Kidney (tissue), 14 donors: ENCODE measurements around the gene NR2F6. TPM values are rescaled to one million over a fixed set of nuclear protein-coding genes. Genes with fewer than 3 reads are reported as not detected.
"Not testable (repeated sequence)": the region's sequence is repeated elsewhere in the genome, so short reads cannot be mapped to it uniquely, and the experiment has no call there.

Experiments
- DNase-seq, 5 donors: peaks; one replicate each; pipeline ENCODE4 v3.0.0-alpha.2; 2013 to 2020
- FAIRE-seq: peaks from 2 replicates; lab custom pipeline; 2012; peaks lifted over from hg19 to GRCh38; lab: Jason Lieb, UNC
- H3K27ac ChIP-seq, 2 donors: one replicate each; pipeline ENCODE4 v1.7.0; 2013; ENCODE audit warnings: low read depth in 2 of 2, low read length in 2 of 2, inconsistent platforms in 1 of 2
- H3K27me3 ChIP-seq: one replicate; pipeline ENCODE4 v1.7.1; 2013; ENCODE audit warnings: low read length, inconsistent platforms; ENCODE audit not compliant: control insufficient read depth, insufficient read depth
- H3K36me3 ChIP-seq, 3 donors: one replicate each; pipeline versions ENCODE4 v1.7.0 to v1.7.1; 2013; ENCODE audit warnings: low read length in 3 of 3, control low read depth in 1 of 3, inconsistent platforms in 1 of 3; ENCODE audit not compliant: insufficient read depth in 3 of 3, control insufficient read depth in 2 of 3
- H3K4me1 ChIP-seq, 3 donors: one replicate each; pipeline versions ENCODE4 v1.7.0 to v1.7.1; 2013; ENCODE audit warnings: low read length in 3 of 3, inconsistent platforms in 1 of 3, low read depth in 1 of 3; ENCODE audit not compliant: control insufficient read depth in 2 of 3, insufficient read depth in 2 of 3
- H3K4me3 ChIP-seq, 3 donors: one replicate each; pipeline versions ENCODE4 v1.7.0 to v1.8.1; 2013; ENCODE audit warnings: low read length in 3 of 3, control low read depth in 1 of 3, inconsistent platforms in 1 of 3
- H3K9ac ChIP-seq, 3 donors: one replicate each; pipeline versions ENCODE4 v1.7.0 to v1.7.1; 2013; ENCODE audit warnings: low read length in 3 of 3, control low read depth in 1 of 3, inconsistent platforms in 1 of 3
- H3K9me3 ChIP-seq, 3 donors: one replicate each; pipeline versions ENCODE4 v1.7.0 to v1.7.1; 2013; ENCODE audit warnings: low read length in 3 of 3, control low read depth in 1 of 3, inconsistent platforms in 1 of 3; ENCODE audit not compliant: control insufficient read depth in 2 of 3, insufficient read depth in 1 of 3
- intact Hi-C: fragments of 100-400 bp; cut with DNase I; formaldehyde crosslinking; loops from one replicate; pipeline ENCODE4 v1.11.1; 2022
- polyA plus RNA-seq: library from polyadenylated mRNA; stranded (reverse); fragments of 350-450 nt; fragmentation: Illumina TruSeq; extraction: RNeasy Lipid Tissue Mini Kit (QIAGEN cat#74804); gene quantifications from one replicate; pipeline ENCODE4 v1.2.3, GENCODE V29; 2014; ENCODE audit warnings: low read depth, low replicate concordance; ENCODE audit not compliant: insufficient read depth
- total RNA-seq: library from RNA; stranded (reverse); fragmentation: NEBNext Ultra II Directional; extraction: Animal tissue kit (Norgen Biotek cat#: 25700); gene quantifications from one replicate; pipeline ENCODE4 v1.2.1, GENCODE V29; 2021
- TF ChIP-seq, protein P1 (sequence below): IDR thresholded peaks from 3 replicates; pipeline ENCODE4 v1.5.1; 2012; ENCODE audit warnings: mild to moderate bottlenecking, moderate library complexity, borderline replicate concordance; ENCODE audit not compliant: insufficient read depth; ENCODE audit errors: extremely low read depth
- donor health status: control.
- donor health status: control.
- donor health status: control.
- donor health status: control.
- donor health status: control.
- donor health status: DM: yes; HTN: yes; CAD: no.
- donor health status: Normal renal cell carcinoma (clear cell type).

The NR2F6 gene
- total and polyA plus RNA-seq, 2 donors from 2014 or later, result 46.8 to 60.2 TPM

DNA sequence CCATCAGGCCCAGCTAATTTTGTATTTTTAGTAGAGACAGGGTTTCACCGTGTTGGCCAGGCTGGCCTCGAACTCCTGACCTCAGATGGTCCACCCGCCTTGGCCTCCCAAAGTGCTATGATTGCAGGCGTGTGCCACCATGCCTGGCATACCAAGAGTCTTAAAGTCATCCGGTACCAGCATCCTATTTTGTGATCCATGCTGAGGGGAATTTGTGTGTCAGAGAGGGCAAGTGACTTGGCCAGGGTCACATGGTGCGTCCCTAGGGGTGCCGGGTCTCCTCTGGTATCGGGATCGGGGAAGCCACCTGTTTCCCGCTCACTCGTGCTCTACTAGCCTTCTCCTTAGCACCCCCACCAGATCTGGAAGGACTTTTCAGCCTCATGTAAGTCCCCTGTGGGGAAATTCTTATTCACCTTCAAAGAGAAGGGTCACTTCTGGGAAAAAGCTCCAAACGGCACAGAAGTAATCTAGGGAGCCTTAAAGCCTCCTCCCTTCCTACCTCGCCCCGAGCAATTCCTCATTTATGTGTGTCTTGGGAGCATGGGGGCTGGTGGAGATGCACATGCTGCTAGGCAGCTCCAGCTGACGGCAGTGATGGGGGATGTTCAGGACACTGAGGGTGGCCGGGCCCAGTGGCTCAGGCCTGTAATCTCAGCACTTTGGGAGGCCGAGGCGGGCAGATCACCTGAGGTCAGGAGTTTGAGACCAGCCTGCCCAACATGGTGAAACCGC is 29.9 kb upstream of the NR2F6 start:
- H3K27me3 ChIP-seq, result no peaks in the 10 kb centered on the region
- no peaks in the 10 kb centered on the region for H3K9me3 ChIP-seq
- H3K4me3 ChIP-seq, result no peak overlapping the region
- no peak overlapping the region for H3K27ac ChIP-seq
- TF ChIP-seq, protein P1, sequence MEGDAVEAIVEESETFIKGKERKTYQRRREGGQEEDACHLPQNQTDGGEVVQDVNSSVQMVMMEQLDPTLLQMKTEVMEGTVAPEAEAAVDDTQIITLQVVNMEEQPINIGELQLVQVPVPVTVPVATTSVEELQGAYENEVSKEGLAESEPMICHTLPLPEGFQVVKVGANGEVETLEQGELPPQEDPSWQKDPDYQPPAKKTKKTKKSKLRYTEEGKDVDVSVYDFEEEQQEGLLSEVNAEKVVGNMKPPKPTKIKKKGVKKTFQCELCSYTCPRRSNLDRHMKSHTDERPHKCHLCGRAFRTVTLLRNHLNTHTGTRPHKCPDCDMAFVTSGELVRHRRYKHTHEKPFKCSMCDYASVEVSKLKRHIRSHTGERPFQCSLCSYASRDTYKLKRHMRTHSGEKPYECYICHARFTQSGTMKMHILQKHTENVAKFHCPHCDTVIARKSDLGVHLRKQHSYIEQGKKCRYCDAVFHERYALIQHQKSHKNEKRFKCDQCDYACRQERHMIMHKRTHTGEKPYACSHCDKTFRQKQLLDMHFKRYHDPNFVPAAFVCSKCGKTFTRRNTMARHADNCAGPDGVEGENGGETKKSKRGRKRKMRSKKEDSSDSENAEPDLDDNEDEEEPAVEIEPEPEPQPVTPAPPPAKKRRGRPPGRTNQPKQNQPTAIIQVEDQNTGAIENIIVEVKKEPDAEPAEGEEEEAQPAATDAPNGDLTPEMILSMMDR, result no peak
- H3K36me3 ChIP-seq, result peaks cover 2 to 33% (median 3%) of the 10 kb centered on the region in 3 donors
- intact Hi-C loops, result no loop called here
- DNase-seq (no peak), FAIRE-seq (no peak)
- no peak overlapping the region for H3K9ac ChIP-seq
- H3K4me1 ChIP-seq, result no peaks in the 10 kb centered on the region

DNA sequence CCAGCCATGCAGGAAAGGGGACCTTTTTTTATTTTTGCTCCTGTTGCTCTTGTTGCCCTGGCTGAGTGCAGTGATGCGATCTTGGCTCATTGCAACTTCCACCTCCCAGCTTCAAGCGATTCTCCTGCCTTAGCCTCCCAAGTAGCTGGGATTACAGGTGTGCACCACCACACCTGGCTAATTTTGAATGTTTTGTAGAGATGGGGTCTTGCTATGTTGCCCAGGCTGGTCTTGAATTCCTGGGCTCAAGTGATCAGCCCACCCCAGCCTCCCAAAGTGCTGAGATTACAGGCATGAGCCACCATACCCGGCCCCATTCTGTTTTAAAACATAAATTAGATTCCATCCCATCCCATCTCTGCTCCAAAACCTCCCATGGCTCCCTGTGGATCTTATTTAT is 29.2 kb upstream of the NR2F6 start:
- DNase-seq, H3K4me1 ChIP-seq, H3K27me3 ChIP-seq, FAIRE-seq, H3K4me3 ChIP-seq, intact Hi-C loops, H3K27ac ChIP-seq, H3K9me3 ChIP-seq, H3K9ac ChIP-seq: not testable (repeated sequence)
- peaks cover 3 to 37% (median 4%) of the 10 kb centered on the region in 3 donors for H3K36me3 ChIP-seq

DNA sequence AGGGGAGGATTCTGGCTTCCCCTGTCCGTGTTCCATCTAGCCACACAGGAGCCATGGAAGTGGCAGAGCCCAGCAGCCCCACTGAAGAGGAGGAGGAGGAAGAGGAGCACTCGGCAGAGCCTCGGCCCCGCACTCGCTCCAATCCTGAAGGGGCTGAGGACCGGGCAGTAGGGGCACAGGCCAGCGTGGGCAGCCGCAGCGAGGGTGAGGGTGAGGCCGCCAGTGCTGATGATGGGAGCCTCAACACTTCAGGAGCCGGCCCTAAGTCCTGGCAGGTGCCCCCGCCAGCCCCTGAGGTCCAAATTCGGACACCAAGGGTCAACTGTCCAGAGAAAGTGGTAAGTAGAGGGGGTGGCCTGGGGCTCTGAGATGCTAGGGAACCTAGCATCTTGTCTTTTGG is 23.0 kb upstream of the NR2F6 start:
- TF ChIP-seq, protein P1, result no peak
- DNase-seq, result peak in 1 of 5 donors; percentile 70
- Histone ChIP-seq H3K4me3 (no peak overlapping the region), H3K9me3 (no peaks in the 10 kb centered on the region), H3K27ac (no peak overlapping the region), H3K27me3 (no peaks in the 10 kb centered on the region), H3K36me3 (peaks cover 0 to 15% (median 4%) of the 10 kb centered on the region in 3 donors), H3K9ac (no peak overlapping the region), H3K4me1 (peaks cover 0 to 4% (median 3%) of the 10 kb centered on the region in 3 donors)
- FAIRE-seq, result no peak
- intact Hi-C loops, result no loop called here

DNA sequence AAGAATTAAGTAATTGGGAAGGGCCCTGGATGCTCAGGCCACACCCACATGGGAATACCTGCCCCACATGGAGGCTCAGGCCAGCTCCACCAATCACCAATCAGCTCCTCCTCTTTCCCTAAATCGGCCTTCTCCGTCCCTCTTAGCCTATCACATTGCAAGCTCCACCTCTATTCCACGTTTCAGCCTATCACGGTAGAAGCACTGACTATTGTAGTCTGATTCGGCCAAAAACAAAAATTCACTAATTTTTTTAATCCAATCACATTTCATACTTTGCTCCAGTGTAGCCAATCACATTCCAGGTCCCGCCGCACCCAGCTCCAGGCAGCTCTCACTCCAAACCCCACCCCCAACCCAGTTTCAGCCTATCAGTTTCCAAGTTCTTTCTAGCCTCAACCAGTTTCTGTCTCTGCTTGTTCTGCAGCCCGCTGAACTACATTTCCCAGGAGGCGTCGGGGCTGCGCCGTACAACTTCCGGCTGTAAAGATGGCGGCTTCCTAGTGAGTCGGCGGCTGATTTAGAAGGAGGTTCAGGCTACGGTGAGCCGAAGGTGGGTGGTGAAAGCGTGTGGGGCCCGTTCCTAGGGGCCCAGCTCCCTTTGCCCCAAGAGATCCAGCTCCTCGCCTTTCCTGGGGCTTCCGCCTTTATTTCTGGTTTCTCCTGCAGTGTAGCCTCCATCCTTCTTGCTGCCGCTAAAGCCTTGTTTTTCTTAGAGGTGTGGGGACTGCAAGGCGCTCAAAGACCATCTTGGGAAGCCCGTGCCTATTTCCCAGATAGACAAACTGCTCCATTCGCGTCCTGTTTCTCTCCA is 21.5 kb upstream of the NR2F6 start, which contains the start of gene BABAM1:
Gene BABAM1 (plus strand): TSS at position 469 of the 814 bp plus-strand sequence. CDS start 1,364 bp downstream, outside the sequence.
- Histone ChIP-seq H3K4me1 (peaks cover 0 to 4% (median 3%) of the 10 kb centered on the region in 3 donors), H3K27me3 (no peaks in the 10 kb centered on the region), H3K36me3 (peaks cover 0 to 11% (median 4%) of the 10 kb centered on the region in 3 donors), H3K9me3 (no peaks in the 10 kb centered on the region), H3K9ac (peak within 1 kb of the TSS; percentile 85 to 95 (median 94)), H3K4me3 (peak within 1 kb of the TSS; percentile 76 to 98 (median 95)), H3K27ac (peak within 1 kb of the TSS in 1 of 2 donors; percentile 70)
- TF ChIP-seq, protein P1, result no peak
- intact Hi-C loops, result no loop called here
- FAIRE-seq, result peak; percentile 99
- DNase-seq, result peak; percentile 97 to 99 (median 99)
